Activated T-cell treated with anti-CD3 and anti-CD28 coated beads for 4 hours (primary cell): ENCODE results near the gene PRKG1.

Source experiments
- DNase-seq: peaks from one replicate; pipeline ENCODE4 v3.0.0-alpha.2; 2020

Gene PRKG1

GRCh38 chr10:51624013-51624412 is 549.7 kb downstream of the PRKG1 start:
- DNase-seq: no peak

- DNase-seq: no peak
Measured at GRCh38 chr10:51629934-51630639, 555.8 kb downstream of the PRKG1 start.

GRCh38 chr10:51630640-51631005 is 556.3 kb downstream of the PRKG1 start:
- no peak for DNase-seq

- DNase-seq: no peak
Measured at GRCh38 chr10:51635436-51635835, 561.1 kb downstream of the PRKG1 start.

- no peak for DNase-seq
Measured at GRCh38 chr10:51638211-51638610, 563.9 kb downstream of the PRKG1 start.

- DNase-seq: no peak
Measured at GRCh38 chr10:51638737-51639136, 564.5 kb downstream of the PRKG1 start.

- no peak for DNase-seq
Measured at GRCh38 chr10:51640120-51640819, 566.0 kb downstream of the PRKG1 start.

- no peak for DNase-seq
Measured at GRCh38 chr10:51642581-51642980, 568.3 kb downstream of the PRKG1 start.

- no peak for DNase-seq
Measured at GRCh38 chr10:51643734-51644133, 569.4 kb downstream of the PRKG1 start.

- no peak for DNase-seq
Measured at GRCh38 chr10:51649064-51649463, 574.8 kb downstream of the PRKG1 start.

GRCh38 chr10:51651063-51651462 is 576.8 kb downstream of the PRKG1 start:
- DNase-seq: no peak

GRCh38 chr10:51653025-51653424 is 578.7 kb downstream of the PRKG1 start:
- DNase-seq: no peak

GRCh38 chr10:51654918-51655317 is 580.6 kb downstream of the PRKG1 start:
- DNase-seq: no peak

- no peak for DNase-seq
Measured at GRCh38 chr10:51656503-51656902, 582.2 kb downstream of the PRKG1 start.

GRCh38 chr10:51658000-51658399 is 583.7 kb downstream of the PRKG1 start:
- DNase-seq: no peak

- DNase-seq: no peak
Measured at GRCh38 chr10:51659344-51659743, 585.1 kb downstream of the PRKG1 start.

- no peak for DNase-seq
Measured at GRCh38 chr10:51663086-51663485, 588.8 kb downstream of the PRKG1 start.

GRCh38 chr10:51666456-51666855 is 592.2 kb downstream of the PRKG1 start:
- DNase-seq: no peak

GRCh38 chr10:51667678-51668335 is 593.5 kb downstream of the PRKG1 start:
- DNase-seq: no peak

GRCh38 chr10:51668336-51668689 is 594.0 kb downstream of the PRKG1 start:
- DNase-seq: no peak

GRCh38 chr10:51669041-51669440 is 594.8 kb downstream of the PRKG1 start:
- DNase-seq: no peak

GRCh38 chr10:51672039-51672535 is 597.8 kb downstream of the PRKG1 start:
- DNase-seq: no peak

GRCh38 chr10:51675088-51675487 is 600.8 kb downstream of the PRKG1 start:
- no peak for DNase-seq

GRCh38 chr10:51679841-51680240 is 605.6 kb downstream of the PRKG1 start:
- no peak for DNase-seq
